Measurements from ENCODE around the gene STK35. TPM values are rescaled to one million over a fixed set of nuclear protein-coding genes. Genes with fewer than 3 reads are reported as not detected.

The STK35 gene
- polyA plus RNA-seq, 3 donors = 1.2 to 9.3 (median 2.0) TPM

- Histone ChIP-seq H2AFZ (ENCODE audit: insufficient read depth, low read depth, low read length, poor library complexity, severe bottlenecking) (no peak overlapping the region), H3K79me2 (ENCODE audit: insufficient read depth, low read length) (no peaks in the 10 kb centered on the region), H3K27ac (ENCODE audit: low read depth in 1 of 2, low read length in 2 of 2) (no peak overlapping the region), H3K4me3 (replicated peaks in 1 of 3; ENCODE audit: low read depth in 2 of 3, low read length in 3 of 3) (no peak overlapping the region), H3K4me1 (ENCODE audit: control insufficient read depth in 1 of 2, insufficient read depth in 2 of 2, low read length in 2 of 2) (no peaks in the 10 kb centered on the region), H3K9ac (ENCODE audit: insufficient read depth, low read length, poor library complexity, severe bottlenecking) (no peak overlapping the region), H3K4me2 (replicated peaks; ENCODE audit: extremely low read depth, low read length, poor library complexity, severe bottlenecking) (no peak overlapping the region), H4K20me1 (ENCODE audit: insufficient read depth, low read length) (no peaks in the 10 kb centered on the region), H3K27me3 (ENCODE audit: control insufficient read depth in 2 of 2, insufficient read depth in 2 of 2, low read length in 2 of 2) (no peaks in the 10 kb centered on the region), H3K9me3 (replicated peaks in 1 of 2; ENCODE audit: control insufficient read depth in 1 of 2, insufficient read depth in 1 of 2, low read length in 2 of 2) (no peaks in the 10 kb centered on the region), H3K36me3 (replicated peaks in 1 of 2; ENCODE audit: control insufficient read depth in 1 of 2, insufficient read depth in 2 of 2, low read length in 2 of 2) (no peaks in the 10 kb centered on the region)
- no peak overlapping the region for H3K27ac Mint-ChIP-seq
- WGBS (ENCODE audit: insufficient coverage) = 87% methylated on average over 8 of the region's 12 CpGs
- TF ChIP-seq CTCF (IDR thresholded peaks at IDR 0.05) = no peak
- no peaks in the 10 kb centered on the region for H3K36me3 Mint-ChIP-seq
- H3K9me3 Mint-ChIP-seq = peaks cover 0 to 4% (median 0%) of the 10 kb centered on the region in 7 donors
- H3K4me3 Mint-ChIP-seq = no peak overlapping the region
- H3K27me3 Mint-ChIP-seq (ENCODE audit: low read depth in 3 of 3) = peaks cover 11 to 23% (median 12%) of the 10 kb centered on the region in 3 donors
- no peak for DNase-seq
- H3K4me1 Mint-ChIP-seq = peaks cover 8% of the 10 kb centered on the region
- intact Hi-C loops (cut with micrococcal nuclease) = loop anchor here (5.0 kb wide), 2 partner anchors 162 to 407 kb away; no protein-coding TSS in a partner anchor
Measured at GRCh38 chr20:2169456-2170088, 67.9 kb downstream of the STK35 start.

GRCh38 chr20:2170404-2170803 is 68.8 kb downstream of the STK35 start:
- TF ChIP-seq CTCF (IDR thresholded peaks at IDR 0.05) = no peak
- no CpG with 5 or more reads among the region's 3 CpGs for WGBS (ENCODE audit: insufficient coverage)
- Histone ChIP-seq H4K20me1 (ENCODE audit: insufficient read depth, low read length) (no peaks in the 10 kb centered on the region), H3K36me3 (replicated peaks in 1 of 2; ENCODE audit: control insufficient read depth in 1 of 2, insufficient read depth in 2 of 2, low read length in 2 of 2) (no peaks in the 10 kb centered on the region), H3K27ac (ENCODE audit: low read depth in 1 of 2, low read length in 2 of 2) (no peak overlapping the region), H3K4me3 (replicated peaks in 1 of 3; ENCODE audit: low read depth in 2 of 3, low read length in 3 of 3) (no peak overlapping the region), H3K9ac (ENCODE audit: insufficient read depth, low read length, poor library complexity, severe bottlenecking) (no peak overlapping the region), H3K4me2 (replicated peaks; ENCODE audit: extremely low read depth, low read length, poor library complexity, severe bottlenecking) (no peak overlapping the region), H3K79me2 (ENCODE audit: insufficient read depth, low read length) (no peaks in the 10 kb centered on the region), H3K9me3 (replicated peaks in 1 of 2; ENCODE audit: control insufficient read depth in 1 of 2, insufficient read depth in 1 of 2, low read length in 2 of 2) (no peaks in the 10 kb centered on the region), H3K4me1 (ENCODE audit: control insufficient read depth in 1 of 2, insufficient read depth in 2 of 2, low read length in 2 of 2) (no peaks in the 10 kb centered on the region), H2AFZ (ENCODE audit: insufficient read depth, low read depth, low read length, poor library complexity, severe bottlenecking) (no peak overlapping the region), H3K27me3 (ENCODE audit: control insufficient read depth in 2 of 2, insufficient read depth in 2 of 2, low read length in 2 of 2) (no peaks in the 10 kb centered on the region)
- peaks cover 8% of the 10 kb centered on the region for H3K4me1 Mint-ChIP-seq
- no peak overlapping the region for H3K4me3 Mint-ChIP-seq
- H3K36me3 Mint-ChIP-seq = no peaks in the 10 kb centered on the region
- DNase-seq = no peak
- no peak overlapping the region for H3K27ac Mint-ChIP-seq
- peaks cover 0 to 4% (median 0%) of the 10 kb centered on the region in 7 donors for H3K9me3 Mint-ChIP-seq
- intact Hi-C loops (cut with micrococcal nuclease) = loop anchor here (5.0 kb wide), 2 partner anchors 163 to 408 kb away; no protein-coding TSS in a partner anchor
- H3K27me3 Mint-ChIP-seq (ENCODE audit: low read depth in 3 of 3) = peaks cover 10 to 20% (median 12%) of the 10 kb centered on the region in 3 donors
